Ureter (tissue), 1 donor: ENCODE results near the gene TRPV4. TPM values are rescaled to one million over a fixed set of nuclear protein-coding genes. Genes with fewer than 3 reads are reported as not detected.

Experiments used
- DNase-seq: peaks from one replicate; pipeline ENCODE4 v3.0.0-alpha.2; 2020; ENCODE audit warnings: low spot score
- total RNA-seq: library from RNA; stranded (reverse); gene quantifications from one replicate; pipeline ENCODE4 v1.2.4, GENCODE V29; 2023
- donor health status: DM: yes; HTN: yes; CAD: no.

Gene TRPV4
- total RNA-seq, 1 donor from 2014 or later: 3.6 TPM

DNA sequence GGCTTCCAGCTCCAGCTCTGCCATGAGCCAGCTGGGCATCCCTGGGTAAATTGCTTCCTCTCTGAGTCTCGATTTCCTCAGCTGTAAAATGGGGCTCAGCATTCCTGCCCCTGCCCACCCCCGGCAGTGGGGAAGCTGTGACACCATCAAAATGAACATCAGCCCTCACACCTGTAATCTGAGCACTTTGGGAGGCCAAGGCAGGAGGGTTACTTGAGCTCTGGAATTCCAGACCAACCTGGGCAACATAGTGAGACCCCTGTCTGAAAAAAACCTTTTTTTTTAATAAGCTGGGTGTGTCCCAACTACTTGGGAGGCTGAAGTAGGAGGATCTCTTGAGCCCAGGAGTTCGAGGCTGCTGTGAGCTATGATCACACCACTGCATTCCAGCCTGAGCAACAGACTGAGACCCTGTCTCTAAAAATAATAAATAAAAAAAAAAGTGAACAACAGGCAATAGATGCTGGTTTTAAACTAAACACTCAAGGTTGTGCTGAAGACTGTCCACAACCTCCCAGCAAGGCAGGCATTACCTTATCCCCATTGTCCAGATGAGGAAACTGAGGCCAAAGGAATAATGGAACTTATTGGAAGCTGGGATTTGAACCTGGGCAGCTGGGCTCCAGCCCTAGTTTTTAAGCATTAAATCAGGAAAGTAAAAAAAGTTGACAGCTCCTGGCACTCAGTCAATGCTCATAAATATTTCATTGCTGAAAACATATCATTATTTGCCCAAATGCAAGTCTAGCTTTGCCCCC is 4.3 kb downstream of the TRPV4 start:
- no peak for DNase-seq

DNA sequence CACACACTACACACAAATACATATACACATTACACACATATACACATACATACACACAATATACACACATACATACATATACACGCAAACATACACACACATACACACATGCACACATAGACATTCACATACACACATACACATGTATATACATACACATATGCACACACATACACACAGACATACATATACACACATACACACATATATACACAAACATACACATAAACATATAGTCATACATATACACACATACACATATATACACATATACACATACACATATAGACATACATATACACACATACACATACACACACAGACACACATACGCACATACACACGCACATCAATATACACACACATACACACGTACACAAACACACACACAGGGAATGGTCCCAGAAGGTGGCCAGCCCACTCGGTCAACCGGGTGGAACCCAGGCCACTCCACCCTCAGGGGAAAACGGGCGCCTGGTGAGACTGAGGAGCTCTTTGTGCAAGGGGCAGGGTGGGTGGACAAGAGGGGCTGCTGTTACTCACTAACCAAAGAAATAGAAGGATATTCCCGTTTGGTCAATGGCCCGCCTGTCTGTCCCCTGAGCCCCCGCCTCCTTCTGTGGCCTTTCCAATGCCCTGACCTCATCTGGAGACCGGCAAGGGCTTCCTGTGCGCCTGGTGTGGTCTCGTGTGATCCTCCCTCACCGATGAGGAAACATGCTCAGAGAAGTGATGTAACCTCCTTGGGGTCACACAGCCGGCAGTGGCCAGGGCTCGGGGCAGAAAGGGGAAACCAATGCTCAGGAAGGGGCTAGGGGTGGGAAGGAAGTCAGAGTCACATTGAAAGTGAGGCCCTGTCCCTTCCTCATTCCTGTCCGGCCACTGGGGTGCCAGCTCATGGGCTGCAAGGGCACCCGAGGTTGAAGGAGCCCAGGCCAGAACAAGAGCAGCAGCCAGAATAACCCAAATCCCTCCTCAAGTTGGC is 5.3 kb downstream of the TRPV4 start:
- no peak for DNase-seq

GRCh38 chr12:109827080-109827479 is 6.1 kb downstream of the TRPV4 start:
- DNase-seq: no peak

- DNase-seq: no peak
Observed at GRCh38 chr12:109824731-109825130, 8.5 kb downstream of the TRPV4 start.

- no peak for DNase-seq
Observed at GRCh38 chr12:109822951-109823411, 10.2 kb downstream of the TRPV4 start.

GRCh38 chr12:109822416-109822815 is 10.8 kb downstream of the TRPV4 start:
- DNase-seq: no peak

- no peak for DNase-seq
Observed at GRCh38 chr12:109821968-109822367, 11.2 kb downstream of the TRPV4 start.

GRCh38 chr12:109820816-109821381 is 12.3 kb downstream of the TRPV4 start:
- peak; percentile 66 for DNase-seq

DNA sequence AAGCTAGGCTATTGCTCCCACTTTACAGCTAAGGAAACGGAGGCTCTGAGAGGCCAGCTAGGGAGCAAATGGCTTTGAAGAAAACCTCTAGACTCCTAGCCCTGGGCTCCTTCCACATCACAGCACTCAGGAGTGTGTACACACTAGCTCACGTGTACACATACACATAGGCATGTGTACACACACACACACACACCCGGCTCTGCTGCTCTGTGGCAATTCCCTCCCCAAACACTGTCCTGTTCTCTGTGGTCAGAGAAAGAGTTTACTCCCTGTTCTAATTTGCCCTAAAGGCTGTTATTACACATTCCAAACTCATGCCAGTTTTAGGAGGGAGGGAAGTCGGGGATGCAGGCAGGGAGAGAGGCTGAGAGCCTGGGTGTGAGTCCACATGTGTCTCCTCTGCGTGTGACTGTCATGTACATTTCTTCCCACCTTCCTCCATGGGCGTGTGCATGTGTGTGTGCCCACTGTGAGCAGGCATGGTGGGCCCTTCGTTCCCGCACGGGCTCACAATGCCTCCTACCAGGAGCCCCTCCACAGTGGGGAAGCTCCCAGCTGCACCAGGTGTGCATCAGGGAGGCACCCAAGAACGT is 14.2 kb downstream of the TRPV4 start:
- no peak for DNase-seq

GRCh38 chr12:109818253-109818652 is 14.9 kb downstream of the TRPV4 start:
- no peak for DNase-seq

- DNase-seq: no peak
Observed at GRCh38 chr12:109817627-109818231, 15.5 kb downstream of the TRPV4 start.

GRCh38 chr12:109816870-109817269 is 16.3 kb downstream of the TRPV4 start:
- no peak for DNase-seq

DNA sequence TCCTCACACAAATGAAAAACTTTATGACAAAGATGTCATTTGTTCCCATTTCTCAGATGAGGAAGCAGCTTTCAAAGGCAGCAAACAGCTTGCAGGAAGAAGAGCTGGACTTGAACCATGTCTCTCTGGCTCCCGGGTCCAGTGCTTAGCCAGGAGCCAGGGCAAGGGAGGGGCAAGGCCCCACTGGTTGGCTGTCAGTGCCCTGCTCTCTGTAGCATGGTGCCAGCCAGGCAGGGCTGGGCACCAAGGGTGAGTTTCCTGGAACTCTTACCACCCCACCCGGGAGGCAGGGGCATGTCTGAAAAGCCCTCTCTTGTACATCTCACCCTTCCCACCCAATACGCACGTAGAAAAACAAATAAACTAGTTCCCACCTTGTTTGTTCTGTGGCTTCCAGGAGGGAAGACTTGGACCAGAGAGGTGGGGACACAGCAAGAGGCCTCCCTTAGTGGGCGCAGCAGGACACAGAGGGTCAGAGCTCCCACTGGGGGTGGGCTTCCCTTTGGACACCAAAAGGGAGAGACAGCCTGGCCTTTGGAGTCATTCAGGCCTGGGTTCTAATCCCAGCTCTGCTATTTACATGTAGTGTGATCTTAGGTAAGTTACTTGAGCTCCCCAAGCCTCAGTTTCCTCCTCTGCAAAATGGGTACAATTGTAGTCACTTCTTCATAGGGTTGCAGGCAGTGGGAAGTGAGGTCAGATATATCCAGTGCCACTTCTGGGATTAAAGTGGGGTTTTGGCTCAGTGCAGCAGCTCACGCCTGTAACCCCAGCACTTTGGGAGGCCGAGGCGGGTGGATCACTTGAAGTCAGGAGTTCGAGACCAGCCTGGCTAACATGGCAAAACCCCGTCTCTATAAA is 17.2 kb downstream of the TRPV4 start:
- DNase-seq: no peak

- DNase-seq: no peak
Observed at GRCh38 chr12:109815225-109815624, 18.0 kb downstream of the TRPV4 start.

DNA sequence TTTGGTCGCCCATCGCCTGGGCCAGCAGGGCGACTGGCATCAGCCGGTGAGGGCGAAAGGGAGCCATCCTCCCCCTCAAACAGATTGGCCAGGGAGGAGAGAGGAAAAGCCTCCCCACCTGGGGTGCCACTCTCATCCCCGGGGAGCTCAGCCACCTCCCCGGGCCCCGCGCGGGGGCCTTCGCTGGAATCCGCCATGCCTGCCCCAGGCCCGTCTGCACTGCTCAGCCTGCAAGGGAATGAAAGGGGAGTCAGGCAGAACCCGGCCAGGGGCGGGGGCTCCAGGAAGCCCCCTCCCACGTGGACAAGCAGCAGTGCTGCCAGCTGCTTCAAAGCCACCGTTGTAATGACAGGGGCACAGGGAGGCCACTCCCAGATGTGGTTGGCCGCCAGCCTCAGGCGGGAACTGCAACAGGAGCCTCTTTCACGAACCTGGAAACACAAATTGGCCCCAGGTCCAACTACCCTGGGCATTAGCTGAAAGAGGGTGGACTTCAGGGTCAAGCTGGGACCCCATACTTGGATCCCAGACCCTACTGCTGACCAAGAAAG is 18.5 kb downstream of the TRPV4 start:
- DNase-seq: no peak

DNA sequence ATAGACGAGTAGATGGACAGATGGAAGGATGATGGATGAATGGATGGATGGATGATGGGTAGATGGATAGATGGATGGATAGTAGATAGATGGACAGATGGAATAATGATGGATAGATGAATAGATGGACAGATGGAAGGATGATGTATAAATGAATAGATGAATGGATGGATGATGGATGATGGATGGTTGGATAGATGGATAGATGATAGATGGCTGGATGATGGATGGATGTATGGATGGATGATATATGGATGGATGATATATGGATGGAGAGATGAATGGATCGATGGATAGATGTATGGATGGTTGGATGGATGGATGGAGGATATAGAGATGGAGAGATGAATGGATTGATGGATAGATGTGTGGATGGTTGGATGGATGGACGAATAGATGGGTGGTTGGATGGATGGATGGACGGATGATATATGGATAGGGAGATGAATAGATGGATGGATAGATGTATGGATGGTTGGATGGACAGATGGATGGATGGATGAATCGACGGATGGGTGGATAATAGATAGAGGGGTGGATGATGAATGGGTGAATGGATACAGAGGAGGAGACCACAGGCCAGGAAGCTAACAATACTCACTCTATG is 19.3 kb downstream of the TRPV4 start:
- DNase-seq: no peak

DNA sequence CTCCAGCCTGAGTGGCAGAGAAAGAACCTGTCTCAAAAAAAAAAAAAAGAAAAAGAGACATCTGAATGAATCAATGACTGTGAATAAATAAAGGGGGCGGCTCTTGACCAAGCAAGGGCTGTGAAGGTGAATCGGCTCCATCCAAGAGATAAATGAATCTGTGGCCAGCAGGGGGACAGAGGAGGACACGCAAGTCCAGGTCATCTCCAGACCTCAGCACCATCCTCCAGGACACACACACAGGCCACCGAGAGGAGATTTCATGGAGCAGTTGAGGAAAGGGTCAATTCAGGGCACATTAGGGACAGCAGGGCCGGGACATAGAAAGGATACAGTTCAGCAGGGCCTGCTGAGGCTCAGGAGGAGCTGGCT is 21.6 kb downstream of the TRPV4 start:
- no peak for DNase-seq

- no peak for DNase-seq
Observed at GRCh38 chr12:109810954-109811623, 22.1 kb downstream of the TRPV4 start.
